H1 (cell line): ENCODE measurements around the gene S100A16.

Experiments
- CHD2 ChIP-seq: IDR thresholded peaks from 2 replicates; pipeline ENCODE4 v1.6.1; 2012; ENCODE audit warnings: low read length, improper control_type of control experiment
- CTCF ChIP-seq, 3 experiments: IDR thresholded peaks; 1 replicate in 2 of 3; 2 replicates in 1 of 3; pipeline versions ENCODE4 v1.5.1 to v1.6.1; 2011; ENCODE audit warnings: low read length in 3 of 3, mild to moderate bottlenecking in 3 of 3, inconsistent platforms in 2 of 3, low read depth in 1 of 3, moderate library complexity in 1 of 3; ENCODE audit not compliant: insufficient read depth in 1 of 3; ENCODE audit errors: control extremely low read depth in 1 of 3
- EZH2 ChIP-seq: fragments of 200-600 bp; sonication (generic); IDR thresholded peaks from 2 replicates; pipeline ENCODE4 v1.7.1; 2012; ENCODE audit warnings: low read depth, mild to moderate bottlenecking, moderate library complexity, low read length, inconsistent platforms; ENCODE audit not compliant: severe bottlenecking
- HDAC2 ChIP-seq, 2 experiments: fragments of 300-600 bp in 1 of 2; sonication (generic) in 1 of 2; IDR thresholded peaks; 2 replicates each; pipeline ENCODE4 v1.6.1; 2011 to 2012; ENCODE audit warnings: low read depth in 2 of 2, low read length in 2 of 2, mild to moderate bottlenecking in 2 of 2, moderate library complexity in 2 of 2, borderline replicate concordance in 1 of 2, inconsistent platforms in 1 of 2
- SP1 ChIP-seq: IDR thresholded peaks from 2 replicates; pipeline ENCODE4 v1.6.1; 2011; ENCODE audit warnings: low read depth, low read length
- SUZ12 ChIP-seq: fragments of 200-600 bp; sonication (generic); IDR thresholded peaks from 2 replicates; pipeline ENCODE4 v1.6.1; 2012; ENCODE audit warnings: mild to moderate bottlenecking, inconsistent platforms, low read length, moderate library complexity, mixed read lengths

- TF ChIP-seq CTCF (IDR thresholded peaks at IDR 0.05; ENCODE audit: control extremely low read depth in 1 of 3, insufficient read depth in 1 of 3, low read depth in 1 of 3, low read length in 3 of 3) (no peak), SUZ12 (no peak), EZH2 (no peak), HDAC2 (IDR thresholded peaks at IDR 0.05; ENCODE audit: borderline replicate concordance in 1 of 2, low read depth in 2 of 2, low read length in 2 of 2) (no peak), CHD2 (peak; percentile 46; the same call in 1 of the 2 replicates), SP1 (no peak)
These were observed 48.3 kb upstream of the S100A16 start for GRCh38 chr1:153661111-153661708.
